HG03575 (cell line): ENCODE results near the gene SEPTIN1.
"Not testable (repeated sequence)": the region's sequence is repeated elsewhere in the genome, so short reads cannot be mapped to it uniquely, and the experiment has no call there.

ENCODE experiments used
- ATAC-seq: cut with Tn5 transposase; IDR thresholded peaks from one replicate; pipeline ENCODE4 v1.9.1; 2021; ENCODE audit not compliant: unreplicated experiment, insufficient number of reproducible peaks, low FRiP score; ENCODE audit errors: extremely low read depth

The SEPTIN1 gene

DNA sequence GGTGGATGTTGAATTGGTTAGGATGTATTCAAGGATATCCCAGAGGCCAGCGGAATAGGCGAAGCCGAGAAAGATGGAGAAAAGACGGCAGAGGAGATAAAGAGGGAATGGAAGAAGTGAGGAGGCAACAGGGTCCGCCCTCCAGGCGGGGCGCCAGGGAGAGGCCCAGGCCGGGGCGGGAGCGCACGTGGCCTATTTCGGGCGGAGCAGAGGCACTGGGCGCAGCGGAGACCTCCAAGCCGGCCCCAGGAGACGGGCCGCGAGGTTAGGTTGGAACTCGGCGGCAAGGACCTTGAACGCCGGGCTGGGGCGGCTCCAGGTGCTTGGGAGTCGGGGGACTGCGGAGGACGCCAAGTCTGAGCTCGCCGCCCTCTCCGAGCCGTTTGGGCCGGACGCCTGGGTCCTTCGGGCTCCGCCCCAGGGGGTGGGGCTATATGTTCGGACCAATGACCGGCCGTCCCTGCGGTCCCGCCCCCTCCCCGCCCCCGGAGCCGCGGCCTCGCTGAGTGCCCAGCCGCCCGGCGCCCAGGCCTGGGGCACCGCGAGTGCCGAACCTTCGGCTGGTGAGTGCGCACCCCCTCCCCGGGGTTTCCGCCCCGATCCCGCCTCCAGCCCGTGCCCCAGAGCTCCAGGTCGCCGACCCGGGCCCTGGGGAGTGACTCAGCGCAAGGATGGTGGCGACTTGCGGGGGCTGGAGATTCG, 24.9 kb upstream of the SEPTIN1 start, which contains the start of gene ZNF771:
TSS of gene ZNF771 (plus strand) at position 505 of the 702 bp plus-strand sequence. CDS start 448 bp downstream, outside the sequence.
- ATAC-seq = no peak

DNA sequence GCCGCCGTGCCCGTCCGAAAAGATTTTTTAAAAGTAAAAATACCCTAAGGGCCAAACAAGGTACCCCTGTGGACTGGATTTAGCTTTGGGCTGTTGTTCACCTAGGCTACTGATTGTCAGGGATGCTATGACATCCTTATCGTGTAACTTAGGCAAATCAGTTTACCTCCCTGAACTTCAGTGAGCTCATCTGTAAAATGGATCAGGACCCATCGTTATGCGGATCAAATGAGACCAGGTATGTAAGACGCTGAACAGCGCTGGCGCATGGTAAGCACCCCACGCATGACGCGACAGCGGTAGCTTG, 24.4 kb upstream of the SEPTIN1 start:
- ATAC-seq = no peak

GRCh38 chr16:30401768-30402425, 19.5 kb upstream of the SEPTIN1 start:
- no peak for ATAC-seq

GRCh38 chr16:30399435-30400186, 17.2 kb upstream of the SEPTIN1 start:
- ATAC-seq = no peak

DNA sequence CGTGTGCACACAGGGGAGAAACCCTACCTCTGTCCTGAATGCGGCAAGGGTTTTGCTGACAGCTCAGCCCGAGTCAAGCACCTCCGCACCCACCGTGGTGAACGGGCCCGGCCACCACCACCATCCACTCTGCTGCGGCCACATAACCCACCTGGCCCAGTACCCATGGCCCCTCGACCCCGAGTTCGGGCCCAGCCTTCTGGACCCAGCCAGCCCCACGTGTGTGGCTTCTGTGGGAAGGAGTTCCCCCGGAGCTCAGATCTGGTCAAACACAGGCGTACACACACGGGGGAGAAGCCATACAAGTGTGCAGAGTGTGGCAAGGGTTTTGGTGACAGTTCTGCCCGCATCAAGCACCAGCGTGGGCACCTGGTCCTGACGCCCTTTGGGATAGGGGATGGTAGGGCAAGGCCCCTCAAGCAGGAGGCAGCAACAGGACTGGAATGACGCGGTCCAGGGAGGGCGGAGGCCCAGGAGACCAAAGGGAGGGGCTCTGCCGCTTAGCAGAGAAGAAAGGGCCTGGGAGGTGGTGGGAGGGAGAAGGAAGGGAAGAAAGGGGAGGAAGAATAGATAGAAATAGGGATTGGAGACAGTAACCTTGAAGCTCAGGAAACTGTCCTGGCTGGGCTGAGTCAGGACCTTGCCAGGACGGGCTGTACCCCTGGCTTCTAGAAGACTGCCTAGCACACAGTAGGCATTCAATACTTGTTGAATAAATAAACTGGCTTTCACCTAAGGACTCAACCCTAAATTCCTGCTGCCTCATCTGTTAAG, 16.5 kb upstream of the SEPTIN1 start:
- ATAC-seq = no peak

GRCh38 chr16:30397776-30398660, 15.7 kb upstream of the SEPTIN1 start:
- ATAC-seq = no peak

DNA sequence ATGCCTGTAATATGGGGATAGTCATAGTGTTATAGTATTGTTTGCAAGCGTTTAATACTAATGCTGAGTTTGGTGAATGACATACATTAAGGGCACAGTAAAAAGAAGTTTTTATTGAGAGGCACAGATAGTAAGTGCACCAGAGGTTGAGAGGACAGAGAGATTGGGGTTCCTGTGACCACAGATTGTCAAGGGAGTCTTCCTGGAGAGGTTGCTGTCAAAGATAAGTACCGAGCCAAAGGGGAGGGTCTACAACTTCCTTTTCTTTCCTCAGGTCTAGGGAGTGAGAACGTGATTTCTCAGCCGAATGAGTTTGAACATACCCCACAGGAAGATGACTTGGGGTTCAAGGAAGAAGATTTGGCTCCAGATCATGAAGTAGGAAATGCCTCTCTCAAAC, 14.7 kb upstream of the SEPTIN1 start:
- no peak for ATAC-seq

GRCh38 chr16:30396627-30397026, 14.3 kb upstream of the SEPTIN1 start:
- not testable (repeated sequence) for ATAC-seq

DNA sequence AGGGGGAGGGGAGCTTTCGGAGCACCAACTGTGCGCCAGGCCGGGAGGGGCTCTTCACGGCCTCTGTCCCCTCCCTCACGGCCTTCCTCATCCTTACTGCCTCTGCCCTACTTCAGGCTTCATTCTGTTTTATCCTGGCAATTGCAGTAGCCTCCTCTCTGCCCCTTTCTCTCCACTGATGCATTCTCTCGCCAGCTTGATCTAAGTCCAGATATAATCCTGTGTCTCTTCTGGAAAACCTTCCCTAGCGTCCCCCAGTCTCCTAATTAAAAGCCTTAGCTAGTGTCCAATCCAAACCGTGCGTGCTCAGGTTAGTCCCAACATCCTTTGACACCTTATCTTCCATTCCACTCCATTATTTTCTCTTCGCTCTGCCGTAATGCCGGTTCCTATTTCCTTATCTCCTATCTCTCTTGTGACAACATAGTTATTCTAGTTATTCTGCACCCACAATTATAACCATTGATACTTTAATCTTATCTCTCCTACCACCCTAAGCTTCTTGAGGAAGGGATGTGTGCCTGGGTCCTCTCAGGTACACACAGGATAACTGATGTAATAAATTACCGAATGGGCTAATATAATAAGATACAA, 13.7 kb upstream of the SEPTIN1 start:
- no peak for ATAC-seq

- ATAC-seq = no peak
Measured at GRCh38 chr16:30395155-30395991, 13.0 kb upstream of the SEPTIN1 start, which contains the start of gene ZNF48. TSS of gene ZNF48 (plus strand) at chr16:30395420. CDS start at chr16:30395795, 375 bp downstream.

- ATAC-seq = no peak
Measured at GRCh38 chr16:30394592-30395154, 12.3 kb upstream of the SEPTIN1 start.

DNA sequence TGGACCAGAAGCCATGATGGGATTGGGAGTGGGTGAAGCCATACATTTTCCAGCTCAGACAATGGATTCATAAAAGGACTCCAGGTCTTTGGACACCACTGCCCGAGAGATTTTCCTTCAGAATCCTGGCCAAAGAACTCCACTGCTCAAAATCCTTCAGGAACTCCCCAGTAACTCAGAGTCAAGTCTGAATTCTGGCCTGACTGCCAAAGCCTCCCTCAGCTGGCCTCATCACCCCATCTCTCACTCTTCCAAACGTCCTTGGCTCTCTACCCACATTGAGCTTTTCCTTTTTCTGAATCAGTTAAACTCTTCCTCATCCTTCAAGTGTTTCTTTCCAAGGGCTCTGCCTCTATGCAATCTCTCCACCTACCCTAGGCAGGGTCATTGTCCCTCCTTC, 1.2 kb upstream of the SEPTIN1 start:
- no peak for ATAC-seq

DNA sequence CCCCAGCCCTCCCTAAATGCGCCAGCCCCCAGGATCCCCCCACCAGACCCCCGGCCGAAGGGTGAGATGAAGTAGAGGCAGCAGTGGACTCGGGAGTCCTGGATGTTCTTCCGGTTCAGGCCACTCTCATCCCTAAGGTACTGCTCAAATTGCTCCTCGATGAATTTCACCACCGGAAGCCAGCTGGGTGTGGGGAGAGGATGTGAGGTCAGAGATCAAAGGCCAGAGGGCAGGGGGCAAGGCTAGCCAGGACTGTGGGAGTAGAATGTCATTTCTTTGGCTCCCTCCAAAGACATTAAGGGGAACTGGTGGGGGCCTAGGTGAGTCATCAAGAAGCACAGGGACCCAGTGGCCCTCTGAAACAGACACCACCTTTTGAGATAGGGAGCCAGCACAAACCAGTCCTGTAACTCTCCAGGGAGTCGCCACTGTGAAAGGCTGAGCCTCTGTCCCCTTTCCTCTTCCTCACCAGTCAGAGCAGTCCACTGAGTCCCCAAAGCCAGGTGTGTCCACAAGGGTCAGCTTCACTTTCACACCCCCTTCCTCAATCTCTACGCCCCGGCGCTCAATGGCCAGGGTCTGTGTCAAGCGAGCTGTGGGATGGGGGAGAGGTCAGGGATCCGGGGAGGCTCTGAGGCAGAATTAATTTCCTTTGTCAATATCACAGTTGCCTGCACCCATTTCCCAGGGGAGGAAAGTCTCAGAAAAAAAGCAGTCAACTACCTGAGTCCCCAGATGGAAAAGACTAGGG, 895 bp downstream of the SEPTIN1 start:
- no peak for ATAC-seq

GRCh38 chr16:30380803-30381208, 1.6 kb downstream of the SEPTIN1 start:
- no peak for ATAC-seq

DNA sequence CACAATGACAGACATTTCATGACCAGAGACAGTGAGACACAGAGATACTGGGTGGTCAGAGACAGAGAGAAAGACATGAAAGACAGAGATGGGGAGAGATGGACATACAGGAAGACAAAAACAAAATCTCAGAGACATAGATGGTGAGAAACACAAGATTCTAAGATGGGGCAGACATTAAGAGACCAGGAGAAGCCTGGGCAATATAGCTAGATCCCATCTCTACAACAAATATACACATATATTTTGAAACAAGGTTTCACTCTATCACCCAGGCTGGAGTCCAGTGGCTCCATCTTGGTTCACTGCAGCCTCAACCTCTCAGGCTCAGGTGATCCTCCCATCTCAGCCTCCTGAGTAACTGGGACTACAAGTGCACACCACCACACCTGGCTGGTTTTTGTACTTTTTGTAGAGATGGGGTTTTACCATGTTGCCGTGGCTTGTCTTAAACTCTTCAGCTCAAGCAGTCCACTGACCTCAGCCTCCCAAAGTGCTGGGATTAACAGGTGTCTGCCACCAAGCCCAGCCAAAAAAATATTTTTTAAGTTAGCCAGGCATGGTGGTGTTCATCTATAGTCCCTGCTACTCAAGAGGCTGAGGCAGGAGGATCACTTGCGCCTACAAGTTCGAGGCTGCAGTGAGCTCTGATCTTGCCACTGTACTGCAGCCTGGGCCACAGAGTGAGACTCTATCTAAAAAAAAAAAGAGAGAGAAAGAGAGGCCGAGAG, 2.1 kb downstream of the SEPTIN1 start:
- ATAC-seq = no peak
